HG03064 (cell line): ENCODE data around the gene APOBEC3B.
"Not testable (repeated sequence)": the region's sequence is repeated elsewhere in the genome, so short reads cannot be mapped to it uniquely, and the experiment has no call there.

ENCODE experiments used
- ATAC-seq: cut with Tn5 transposase; IDR thresholded peaks from one replicate; pipeline ENCODE4 v1.9.1; 2021; ENCODE audit warnings: low read depth; ENCODE audit not compliant: unreplicated experiment

APOBEC3B gene

GRCh38 chr22:38987171-38987895 lies 5.2 kb downstream of the APOBEC3B start:
- no peak for ATAC-seq

GRCh38 chr22:38989466-38989865 lies 7.3 kb downstream of the APOBEC3B start:
- no peak for ATAC-seq

GRCh38 chr22:38992871-38993371 lies 10.8 kb downstream of the APOBEC3B start:
- ATAC-seq, result not testable (repeated sequence)

- ATAC-seq, result no peak
Measured at GRCh38 chr22:38996105-38996504, 14.0 kb downstream of the APOBEC3B start.

GRCh38 chr22:38997518-38997917 lies 15.4 kb downstream of the APOBEC3B start:
- ATAC-seq, result no peak

- peak; percentile 77 for ATAC-seq
Measured at GRCh38 chr22:39003165-39003638, 21.1 kb downstream of the APOBEC3B start.

GRCh38 chr22:39007177-39007576 lies 25.0 kb downstream of the APOBEC3B start:
- ATAC-seq, result no peak

GRCh38 chr22:39008271-39008850 lies 26.2 kb downstream of the APOBEC3B start:
- ATAC-seq, result not testable (repeated sequence)

GRCh38 chr22:39010946-39011345 lies 28.8 kb downstream of the APOBEC3B start:
- ATAC-seq, result no peak

GRCh38 chr22:39012533-39013511 lies 30.7 kb downstream of the APOBEC3B start:
- ATAC-seq, result no peak

- ATAC-seq, result peak; percentile 31
Measured at GRCh38 chr22:39013561-39013941, 31.4 kb downstream of the APOBEC3B start.

- ATAC-seq, result peak; percentile 74
Measured at GRCh38 chr22:39013942-39014722, 32.0 kb downstream of the APOBEC3B start, which contains the start of gene APOBEC3C. APOBEC3C (plus strand) TSS chr22:39014257; CDS start chr22:39014363, 106 bp downstream.

- ATAC-seq, result not testable (repeated sequence)
Measured at GRCh38 chr22:39014723-39015121, 32.6 kb downstream of the APOBEC3B start.

- no peak for ATAC-seq
Measured at GRCh38 chr22:39016592-39016991, 34.4 kb downstream of the APOBEC3B start.

- ATAC-seq, result no peak
Measured at GRCh38 chr22:39017596-39018365, 35.6 kb downstream of the APOBEC3B start.

- ATAC-seq, result not testable (repeated sequence)
Measured at GRCh38 chr22:39020021-39020651, 38.0 kb downstream of the APOBEC3B start.

- ATAC-seq, result no peak
Measured at GRCh38 chr22:39021552-39022250, 39.6 kb downstream of the APOBEC3B start.
